Measurements from ENCODE around the gene CELF2.

CELF2 gene

DNA sequence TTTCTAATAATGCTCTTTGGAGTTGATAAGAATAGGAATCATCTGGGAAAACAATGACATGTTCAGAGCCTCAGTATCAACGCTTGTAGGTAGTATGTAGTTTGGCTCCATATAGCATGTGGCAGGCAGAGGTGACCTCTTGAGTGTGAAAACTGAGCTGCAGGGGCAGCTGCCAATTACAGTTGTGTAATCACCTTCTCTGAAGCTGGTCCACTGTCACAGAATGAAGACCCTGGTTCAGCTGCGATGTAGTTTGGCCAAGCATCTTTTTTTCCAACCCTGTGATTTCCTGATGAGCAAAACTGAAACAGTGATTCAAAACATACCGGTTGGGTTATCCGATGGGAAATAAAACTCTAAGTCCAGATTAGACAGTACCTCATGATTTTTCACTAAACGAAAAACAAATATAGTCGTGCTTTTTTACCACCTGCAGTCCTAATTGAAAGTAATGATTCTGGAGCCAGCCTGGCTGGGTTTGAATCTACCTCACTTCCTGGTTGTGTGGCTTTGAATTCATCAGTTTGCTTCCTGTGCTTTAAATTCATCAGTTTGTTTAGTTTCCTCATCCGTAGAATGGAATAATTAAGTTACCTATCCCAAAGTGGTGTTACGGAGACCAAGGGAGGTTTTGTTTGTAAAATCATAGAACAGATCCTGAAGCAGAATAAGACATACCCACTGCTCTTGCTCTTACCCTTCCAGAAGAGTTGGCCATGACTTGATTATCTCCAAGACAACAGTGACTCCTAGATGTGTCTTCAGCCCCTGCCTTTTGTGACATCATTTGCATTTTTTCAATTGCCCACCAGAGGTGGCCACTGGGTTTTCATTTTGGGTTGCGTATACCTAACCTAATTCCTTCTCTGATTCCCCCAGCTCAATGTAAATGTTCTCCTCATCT is 87.4 kb downstream of the CELF2 start:
- no peaks in the 10 kb centered on the region for H3K36me3 Mint-ChIP-seq (ENCODE audit: low read depth)

GRCh38 chr10:11105676-11106004 is 88.0 kb downstream of the CELF2 start:
- peak overlapping the region; percentile 42 for H3K27ac Mint-ChIP-seq
- no peak for DNase-seq
- H3K36me3 Mint-ChIP-seq (ENCODE audit: low read depth) = no peaks in the 10 kb centered on the region
- peaks cover 15% of the 10 kb centered on the region for H3K4me1 Mint-ChIP-seq (ENCODE audit: low read depth)
- no peak overlapping the region for H3K4me3 Mint-ChIP-seq
- no peaks in the 10 kb centered on the region for H3K9me3 Mint-ChIP-seq
- H3K27me3 Mint-ChIP-seq = no peaks in the 10 kb centered on the region

More for the DNA sequence above, 87.4 kb downstream of the CELF2 start:
- DNase-seq = no peak
- Mint-ChIP-seq H3K4me1 (ENCODE audit: low read depth) (peaks cover 15% of the 10 kb centered on the region), H3K27ac (peak overlapping the region; percentile 42), H3K9me3 (no peaks in the 10 kb centered on the region), H3K27me3 (no peaks in the 10 kb centered on the region), H3K4me3 (peak overlapping the region; percentile 32)

- peaks cover 15% of the 10 kb centered on the region for H3K4me1 Mint-ChIP-seq (ENCODE audit: low read depth)
- no peak overlapping the region for H3K4me3 Mint-ChIP-seq
- no peak for DNase-seq
- no peak overlapping the region for H3K27ac Mint-ChIP-seq
- H3K27me3 Mint-ChIP-seq = no peaks in the 10 kb centered on the region
- H3K9me3 Mint-ChIP-seq = no peaks in the 10 kb centered on the region
- H3K36me3 Mint-ChIP-seq (ENCODE audit: low read depth) = no peaks in the 10 kb centered on the region
Measured at GRCh38 chr10:11106621-11107374, 89.1 kb downstream of the CELF2 start.

GRCh38 chr10:11107948-11108347 is 90.3 kb downstream of the CELF2 start:
- Mint-ChIP-seq H3K4me1 (ENCODE audit: low read depth) (peaks cover 15% of the 10 kb centered on the region), H3K4me3 (no peak overlapping the region), H3K27me3 (no peaks in the 10 kb centered on the region), H3K9me3 (no peaks in the 10 kb centered on the region), H3K36me3 (ENCODE audit: low read depth) (no peaks in the 10 kb centered on the region), H3K27ac (no peak overlapping the region)
- no peak for DNase-seq

GRCh38 chr10:11108356-11108755 is 90.7 kb downstream of the CELF2 start:
- H3K4me1 Mint-ChIP-seq (ENCODE audit: low read depth) = peaks cover 18% of the 10 kb centered on the region
- H3K9me3 Mint-ChIP-seq = no peaks in the 10 kb centered on the region
- DNase-seq = no peak
- H3K4me3 Mint-ChIP-seq = no peak overlapping the region
- no peaks in the 10 kb centered on the region for H3K36me3 Mint-ChIP-seq (ENCODE audit: low read depth)
- H3K27me3 Mint-ChIP-seq = no peaks in the 10 kb centered on the region
- H3K27ac Mint-ChIP-seq = no peak overlapping the region

- H3K36me3 Mint-ChIP-seq (ENCODE audit: low read depth) = no peaks in the 10 kb centered on the region
- no peak overlapping the region for H3K27ac Mint-ChIP-seq
- H3K4me3 Mint-ChIP-seq = no peak overlapping the region
- peaks cover 29% of the 10 kb centered on the region for H3K4me1 Mint-ChIP-seq (ENCODE audit: low read depth)
- H3K9me3 Mint-ChIP-seq = no peaks in the 10 kb centered on the region
- no peaks in the 10 kb centered on the region for H3K27me3 Mint-ChIP-seq
- DNase-seq = no peak
Measured at GRCh38 chr10:11109590-11109989, 91.9 kb downstream of the CELF2 start.

DNA sequence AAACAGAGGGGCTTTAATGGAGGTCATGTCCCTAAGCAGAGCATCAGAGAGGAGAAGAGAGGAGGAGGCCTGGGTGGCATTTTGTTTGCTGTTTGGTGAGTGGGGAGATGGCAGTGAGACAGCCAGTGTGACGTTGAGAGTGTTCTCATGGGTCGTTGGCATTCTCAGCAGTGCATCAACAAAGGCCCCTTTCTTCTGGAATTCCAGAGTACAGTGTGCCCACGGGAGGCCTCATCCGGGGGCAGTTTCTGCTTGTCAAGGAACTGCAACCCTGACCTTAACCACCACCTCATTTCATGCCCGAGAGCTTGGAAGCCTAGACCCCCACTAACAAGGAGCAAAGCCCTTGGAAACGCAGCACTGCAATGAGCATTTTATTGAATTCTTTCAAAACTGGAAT is 92.9 kb downstream of the CELF2 start:
- no peak overlapping the region for H3K27ac Mint-ChIP-seq
- no peaks in the 10 kb centered on the region for H3K36me3 Mint-ChIP-seq (ENCODE audit: low read depth)
- DNase-seq = no peak
- peaks cover 29% of the 10 kb centered on the region for H3K4me1 Mint-ChIP-seq (ENCODE audit: low read depth)
- H3K9me3 Mint-ChIP-seq = no peaks in the 10 kb centered on the region
- H3K27me3 Mint-ChIP-seq = no peaks in the 10 kb centered on the region
- no peak overlapping the region for H3K4me3 Mint-ChIP-seq

DNA sequence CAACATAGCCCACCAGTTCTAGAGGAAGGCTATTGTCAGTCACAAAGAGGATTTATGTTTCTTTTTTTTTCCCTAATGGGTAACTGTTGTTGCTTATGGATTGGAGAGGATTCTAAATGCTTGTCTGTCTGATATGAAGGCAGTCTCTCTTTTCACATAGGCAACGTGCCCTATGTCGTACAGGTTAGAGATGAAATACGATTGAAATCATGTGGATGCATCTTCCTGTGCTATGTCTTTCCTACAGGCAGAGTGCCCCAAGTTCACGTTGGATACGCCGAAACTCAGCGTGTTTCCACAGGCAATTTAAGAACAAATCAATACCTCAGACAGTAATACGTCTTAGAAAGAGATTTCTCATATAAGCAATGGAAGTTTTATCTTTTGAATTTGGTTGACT is 93.8 kb downstream of the CELF2 start:
- peaks cover 26% of the 10 kb centered on the region for H3K4me1 Mint-ChIP-seq (ENCODE audit: low read depth)
- no peaks in the 10 kb centered on the region for H3K9me3 Mint-ChIP-seq
- no peak for DNase-seq
- H3K4me3 Mint-ChIP-seq = no peak overlapping the region
- no peaks in the 10 kb centered on the region for H3K36me3 Mint-ChIP-seq (ENCODE audit: low read depth)
- no peak overlapping the region for H3K27ac Mint-ChIP-seq
- H3K27me3 Mint-ChIP-seq = no peaks in the 10 kb centered on the region

- Mint-ChIP-seq H3K36me3 (ENCODE audit: low read depth) (no peaks in the 10 kb centered on the region), H3K27ac (no peak overlapping the region), H3K27me3 (no peaks in the 10 kb centered on the region), H3K4me3 (no peak overlapping the region), H3K9me3 (no peaks in the 10 kb centered on the region), H3K4me1 (ENCODE audit: low read depth) (peaks cover 26% of the 10 kb centered on the region)
- no peak for DNase-seq
Measured at GRCh38 chr10:11112718-11113117, 95.0 kb downstream of the CELF2 start.

GRCh38 chr10:11113156-11113555 is 95.5 kb downstream of the CELF2 start:
- Mint-ChIP-seq H3K27me3 (no peaks in the 10 kb centered on the region), H3K4me3 (peak overlapping the region; percentile 15), H3K4me1 (ENCODE audit: low read depth) (peaks cover 26% of the 10 kb centered on the region), H3K27ac (peak overlapping the region; percentile 72), H3K36me3 (ENCODE audit: low read depth) (no peaks in the 10 kb centered on the region), H3K9me3 (no peaks in the 10 kb centered on the region)
- DNase-seq = no peak

- no peaks in the 10 kb centered on the region for H3K9me3 Mint-ChIP-seq
- H3K4me3 Mint-ChIP-seq = no peak overlapping the region
- H3K36me3 Mint-ChIP-seq (ENCODE audit: low read depth) = no peaks in the 10 kb centered on the region
Measured at GRCh38 chr10:11114269-11114668, 96.6 kb downstream of the CELF2 start.

DNA sequence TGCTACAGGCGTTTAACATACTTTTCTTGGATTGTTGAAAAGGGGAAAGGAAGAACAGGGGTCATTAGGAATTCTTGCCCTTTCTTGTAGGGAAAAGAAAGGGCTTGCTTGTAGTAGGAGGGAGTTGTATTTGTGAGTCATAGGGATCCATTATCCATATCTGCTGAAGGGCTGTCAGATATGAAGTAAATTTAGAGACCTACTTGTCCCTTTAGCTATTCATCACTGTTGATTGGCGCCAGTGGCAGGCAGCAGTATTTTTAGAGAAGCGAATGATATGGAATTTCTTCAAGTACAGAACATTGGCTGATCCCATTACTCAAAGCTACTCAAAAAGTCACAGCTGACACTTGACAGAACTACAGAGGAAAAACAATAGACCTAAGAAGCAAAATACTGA is 97.7 kb downstream of the CELF2 start:
- H3K9me3 Mint-ChIP-seq = no peaks in the 10 kb centered on the region
- H3K4me1 Mint-ChIP-seq (ENCODE audit: low read depth) = peaks cover 27% of the 10 kb centered on the region
- no peaks in the 10 kb centered on the region for H3K27me3 Mint-ChIP-seq
- H3K27ac Mint-ChIP-seq = no peak overlapping the region
- no peak overlapping the region for H3K4me3 Mint-ChIP-seq
- DNase-seq = no peak
- H3K36me3 Mint-ChIP-seq (ENCODE audit: low read depth) = no peaks in the 10 kb centered on the region

More at GRCh38 chr10:11114269-11114668, 96.6 kb downstream of the CELF2 start:
- Mint-ChIP-seq H3K4me1 (ENCODE audit: low read depth) (peaks cover 26% of the 10 kb centered on the region), H3K27ac (peak overlapping the region; percentile 13), H3K27me3 (no peaks in the 10 kb centered on the region)
- no peak for DNase-seq

GRCh38 chr10:11116361-11116760 is 98.7 kb downstream of the CELF2 start:
- Mint-ChIP-seq H3K27me3 (no peaks in the 10 kb centered on the region), H3K4me3 (no peak overlapping the region), H3K27ac (no peak overlapping the region), H3K9me3 (no peaks in the 10 kb centered on the region), H3K4me1 (ENCODE audit: low read depth) (peaks cover 32% of the 10 kb centered on the region), H3K36me3 (ENCODE audit: low read depth) (no peaks in the 10 kb centered on the region)
- DNase-seq = no peak

GRCh38 chr10:11116817-11117216 is 99.1 kb downstream of the CELF2 start:
- no peaks in the 10 kb centered on the region for H3K36me3 Mint-ChIP-seq (ENCODE audit: low read depth)
- H3K4me1 Mint-ChIP-seq (ENCODE audit: low read depth) = peaks cover 32% of the 10 kb centered on the region
- H3K4me3 Mint-ChIP-seq = no peak overlapping the region
- no peaks in the 10 kb centered on the region for H3K9me3 Mint-ChIP-seq
- no peak for DNase-seq
- no peaks in the 10 kb centered on the region for H3K27me3 Mint-ChIP-seq
- no peak overlapping the region for H3K27ac Mint-ChIP-seq

DNA sequence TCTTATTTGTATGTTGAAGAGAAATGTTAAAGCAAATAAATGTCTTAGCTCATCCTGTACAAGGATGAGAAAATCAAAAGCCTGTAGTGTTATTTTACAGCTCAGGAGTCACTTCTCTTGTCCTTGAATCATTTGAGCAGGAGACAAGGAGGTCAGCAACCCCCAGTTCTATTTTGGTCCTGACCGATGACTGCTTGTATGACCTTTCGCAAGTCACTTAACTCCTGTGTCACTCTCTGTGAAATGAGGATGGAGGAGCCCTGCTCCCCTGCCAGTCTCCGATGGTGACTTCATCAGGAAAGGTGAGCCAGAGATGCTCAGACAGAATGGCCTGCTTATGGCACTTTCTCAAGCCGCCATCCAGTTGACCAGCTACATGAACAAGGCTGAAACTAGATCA is 101.0 kb downstream of the CELF2 start:
- H3K27ac Mint-ChIP-seq = no peak overlapping the region

More for the DNA sequence above, 101.0 kb downstream of the CELF2 start:
- DNase-seq = no peak
- Mint-ChIP-seq H3K36me3 (ENCODE audit: low read depth) (peaks cover under 1% of the 10 kb centered on the region), H3K4me3 (no peak overlapping the region), H3K9me3 (peaks cover 7% of the 10 kb centered on the region), H3K27me3 (no peaks in the 10 kb centered on the region), H3K4me1 (ENCODE audit: low read depth) (peaks cover 32% of the 10 kb centered on the region)

All from activated T-cell treated with anti-CD3 and anti-CD28 coated beads, Interleukin-2, amount 50 U/mL, for 24 hours (primary cell).